ENCODE results near the gene PTPA.

- TF ChIP-seq ZNF274 (IDR thresholded peaks at IDR 0.05; ENCODE audit: low read depth, low read length): no peak
- TF ChIP-seq YY1 (IDR thresholded peaks at IDR 0.05; ENCODE audit: insufficient read depth, insufficient read length): no peak
These were observed 16.6 kb upstream of the PTPA start for GRCh38 chr9:129094387-129095169.
